Activated CD8-positive, alpha-beta memory T cell treated with anti-CD3 and anti-CD28 coated beads for 1 hour (primary cell): Measurements from ENCODE around the gene MRPS16.

ENCODE experiments used
- DNase-seq, 2 donors: peaks; one replicate each; pipeline ENCODE4 v3.0.0-alpha.2; 2020; ENCODE audit warnings: low read depth in 1 of 2; ENCODE audit errors: extremely low read depth in 1 of 2

Gene MRPS16

DNA sequence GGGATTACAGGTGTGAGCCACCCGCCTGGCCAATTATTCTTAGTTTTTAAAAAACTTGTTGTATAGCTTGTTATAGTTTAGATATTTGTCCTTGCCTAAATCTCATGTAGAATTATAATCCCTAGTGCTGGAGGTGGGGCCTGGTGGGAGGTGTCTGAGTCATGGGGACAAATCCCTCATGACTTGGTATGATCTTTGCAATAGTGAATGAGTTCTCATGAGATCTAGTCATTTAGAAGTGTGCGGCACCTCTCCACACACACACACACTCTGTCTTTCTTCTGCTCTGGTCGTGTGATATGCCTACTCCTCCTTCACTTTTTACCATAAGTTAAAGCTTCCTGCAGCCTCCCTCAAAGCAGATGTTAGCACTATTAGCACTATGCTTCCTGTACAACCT lies 47.4 kb downstream of the MRPS16 start:
- DNase-seq = no peak
